HEK293T (cell line): ENCODE data around the gene LRRC75A.

ENCODE experiments used
- ARNT ChIP-seq: fragments of 450-650 bp; IDR thresholded peaks from 2 replicates; pipeline ENCODE4 v1.6.1; 2017; ENCODE audit warnings: mild to moderate bottlenecking
- BHLHE40 ChIP-seq: fragments of 450-650 bp; IDR thresholded peaks from 2 replicates; pipeline ENCODE4 v1.6.1; 2016; ENCODE audit warnings: mild to moderate bottlenecking, moderate library complexity, borderline replicate concordance
- ELF4 ChIP-seq: fragments of 450-650 bp; IDR thresholded peaks from 2 replicates; pipeline ENCODE4 v1.6.1; 2017; ENCODE audit warnings: antibody characterized with exemption
- FOXA1 ChIP-seq: fragments of 450-650 bp; IDR thresholded peaks from 2 replicates; pipeline ENCODE4 v1.6.1; 2016; ENCODE audit warnings: mild to moderate bottlenecking
- FOXK2 ChIP-seq: fragments of 450-650 bp; IDR thresholded peaks from 2 replicates; pipeline ENCODE4 v1.6.1; 2016; ENCODE audit warnings: mild to moderate bottlenecking
- FOXM1 ChIP-seq: fragments of 450-650 bp; IDR thresholded peaks from 2 replicates; pipeline ENCODE4 v1.6.1; 2017; ENCODE audit warnings: mild to moderate bottlenecking, borderline replicate concordance
- HDGF ChIP-seq: fragments of 450-650 bp; IDR thresholded peaks from 2 replicates; pipeline ENCODE4 v1.6.1; 2017; ENCODE audit warnings: antibody characterized with exemption, borderline replicate concordance
- NFRKB ChIP-seq: fragments of 450-650 bp; IDR thresholded peaks from 2 replicates; pipeline ENCODE4 v1.6.1; 2016; ENCODE audit warnings: mild to moderate bottlenecking, moderate library complexity
- SP1 ChIP-seq: fragments of 450-650 bp; IDR thresholded peaks from 2 replicates; pipeline ENCODE4 v1.6.1; 2017
- SUZ12 ChIP-seq: fragments of 450-650 bp; IDR thresholded peaks from 2 replicates; pipeline ENCODE4 v1.6.1; 2016; ENCODE audit warnings: mild to moderate bottlenecking
- TARDBP ChIP-seq: fragments of 450-650 bp; IDR thresholded peaks from 2 replicates; pipeline ENCODE4 v1.6.1; 2016

DNA sequence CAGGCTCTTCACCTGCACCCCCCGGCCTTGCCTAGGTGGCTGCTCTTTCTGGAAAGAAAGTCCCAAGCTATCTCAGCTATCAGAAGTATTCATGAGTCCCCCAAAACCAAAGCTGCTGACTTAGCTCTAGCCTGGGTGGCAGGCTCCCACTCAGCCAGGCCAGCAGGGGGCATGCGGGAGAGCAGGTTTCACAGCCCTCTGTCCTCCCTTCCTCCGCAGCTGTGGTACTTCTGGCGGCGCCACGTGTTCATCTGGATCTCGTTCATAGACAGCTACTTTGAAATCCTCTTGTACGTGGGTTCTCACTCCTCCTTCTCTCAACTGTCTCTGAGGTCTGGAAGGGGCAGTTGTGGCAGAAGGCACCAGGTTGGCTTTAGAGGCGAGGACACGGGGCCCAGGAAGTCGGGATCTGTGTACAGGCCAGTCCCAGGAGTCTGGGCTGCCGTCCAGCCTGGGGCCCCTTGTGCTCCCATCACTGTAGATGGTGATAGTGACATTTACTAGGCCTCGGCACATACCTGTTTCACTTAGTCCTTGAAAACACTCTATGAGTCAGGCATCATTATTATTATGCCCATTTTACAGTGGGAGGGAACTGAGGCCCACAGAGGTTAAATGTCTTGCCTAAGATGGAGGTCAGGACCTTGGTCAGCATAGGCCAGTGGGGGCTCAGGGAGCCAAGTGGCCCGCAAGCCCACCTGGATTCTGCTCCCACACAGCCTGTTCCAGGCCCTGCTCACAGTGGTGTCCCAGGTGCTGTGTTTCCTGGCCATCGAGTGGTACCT, 63.7 kb downstream of the LRRC75A start:
- TF ChIP-seq ELF4, result no peak
- TF ChIP-seq SP1, result no peak
- no peak for TF ChIP-seq FOXM1
- TF ChIP-seq SUZ12, result no peak
- no peak for TF ChIP-seq BHLHE40
- no peak for TF ChIP-seq NFRKB
- no peak for TF ChIP-seq TARDBP
- no peak for TF ChIP-seq ARNT
- TF ChIP-seq FOXA1, result no peak
- TF ChIP-seq FOXK2, result no peak
- TF ChIP-seq HDGF, result no peak
